Smooth muscle cell (in vitro differentiated cells): ENCODE measurements around the gene IDH2. TPM values are rescaled to one million over a fixed set of nuclear protein-coding genes. Genes with fewer than 3 reads are reported as not detected.

Experiments used
- DNase-seq: peaks from one replicate; lab custom pipeline; 2025; ENCODE audit not compliant: unreplicated experiment; lab: John Stamatoyannopoulos, UW
- H2AFZ ChIP-seq: fragments of 200-600 bp; sonication (generic); 2 replicates; pipeline ENCODE4 v1.6.0; 2016; ENCODE audit warnings: antibody characterized with exemption, low read depth, mild to moderate bottlenecking
- H3F3A ChIP-seq: fragments of 200-600 bp; sonication (generic); 2 replicates; pipeline ENCODE4 v1.6.0; 2017; ENCODE audit warnings: antibody characterized with exemption, low read depth
- H3K27ac ChIP-seq: fragments of 200-600 bp; sonication (generic); 2 replicates; pipeline ENCODE4 v1.5.1; 2016; ENCODE audit warnings: low read depth, mild to moderate bottlenecking
- H3K27me3 ChIP-seq: fragments of 200-600 bp; sonication (generic); 2 replicates; pipeline ENCODE4 v1.6.1; 2016; ENCODE audit warnings: low read depth, mild to moderate bottlenecking
- H3K36me3 ChIP-seq: fragments of 200-600 bp; sonication (generic); 2 replicates; pipeline ENCODE4 v1.5.1; 2016; ENCODE audit warnings: low read depth
- H3K4me1 ChIP-seq: fragments of 200-600 bp; sonication (generic); 2 replicates; pipeline ENCODE4 v1.5.1; 2016; ENCODE audit warnings: low read depth
- H3K4me2 ChIP-seq: fragments of 200-600 bp; sonication (generic); 2 replicates; pipeline ENCODE4 v1.6.0; 2016; ENCODE audit warnings: mild to moderate bottlenecking
- H3K4me3 ChIP-seq: fragments of 200-600 bp; sonication (generic); 2 replicates; pipeline ENCODE4 v1.5.1; 2016; ENCODE audit warnings: mild to moderate bottlenecking
- H3K79me2 ChIP-seq: fragments of 200-600 bp; sonication (generic); 2 replicates; pipeline ENCODE4 v1.6.0; 2016; ENCODE audit warnings: low read depth, mild to moderate bottlenecking
- H3K9ac ChIP-seq: fragments of 200-600 bp; sonication (generic); 2 replicates; pipeline ENCODE4 v1.6.0; 2016; ENCODE audit warnings: low read depth
- H3K9me3 ChIP-seq: fragments of 200-600 bp; sonication (generic); replicated peaks from 2 replicates; pipeline ENCODE4 v1.5.1; 2016; ENCODE audit warnings: low read depth
- H4K20me1 ChIP-seq: fragments of 200-600 bp; sonication (generic); 2 replicates; pipeline ENCODE4 v1.6.0; 2016; ENCODE audit warnings: low read depth
- WGBS: methylation state at CpG from one replicate; pipeline ENCODE4 v1.1.7; 2016; ENCODE audit warnings: low lambda C conversion rate; 5-methylcytosine and 5-hydroxymethylcytosine counted together
- polyA plus RNA-seq: library from polyadenylated mRNA; unstranded; fragments of >200 nt; fragmentation: Nextera tagmentation; extraction: Ambion mirVana; gene quantifications from 2 replicates; pipeline ENCODE4 v1.2.1, GENCODE V29; 2016
- total RNA-seq: library from RNA; depleted of rRNA; stranded (reverse); fragments of >200 nt; gene quantifications from 2 replicates; pipeline ENCODE4 v1.2.3, GENCODE V29; 2014
- TF ChIP-seq, protein P1 (sequence below): fragments of 200-600 bp; sonication (generic); IDR thresholded peaks from 2 replicates; pipeline ENCODE4 v1.5.1; 2017; ENCODE audit warnings: borderline replicate concordance, mild to moderate bottlenecking, antibody characterized with exemption; ENCODE audit not compliant: insufficient read depth, poor library complexity, severe bottlenecking

Gene IDH2
- total and polyA plus RNA-seq, 2 experiments from 2014 or later = 67.9 to 278 TPM

DNA sequence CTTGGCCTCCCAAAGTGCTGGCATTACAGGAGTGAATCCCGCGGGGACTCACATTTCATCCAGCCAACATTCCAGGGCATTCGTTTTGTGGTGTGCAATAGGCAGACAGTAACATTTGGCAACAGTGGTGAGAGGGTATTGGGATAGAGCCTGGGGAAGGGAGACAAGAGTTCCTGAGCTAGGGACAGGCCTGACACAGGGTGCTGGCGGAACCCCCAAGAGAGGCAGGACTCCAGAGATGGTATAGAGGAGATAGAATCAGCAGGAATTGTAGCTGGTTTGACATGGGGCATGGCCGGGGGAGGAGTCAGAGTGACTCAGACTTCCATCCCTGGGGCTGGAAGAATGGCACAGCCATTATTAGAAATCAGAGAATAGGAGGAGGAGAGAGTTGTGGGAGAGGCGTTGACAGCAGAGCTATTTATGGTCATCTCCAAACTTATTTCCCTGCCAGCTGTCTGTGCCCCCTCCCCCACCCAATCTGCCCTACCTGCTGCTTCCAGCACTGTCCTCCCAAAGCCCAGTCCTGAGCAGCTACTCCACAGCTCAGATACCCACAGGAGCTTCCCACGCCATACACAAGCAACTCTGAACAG, 4.4 kb upstream of the IDH2 start:
- Histone ChIP-seq H3K4me1 (peaks cover 9% of the 10 kb centered on the region), H3K4me3 (no peak overlapping the region), H3K27me3 (no peaks in the 10 kb centered on the region), H3K9ac (no peak overlapping the region), H4K20me1 (no peaks in the 10 kb centered on the region), H3K27ac (no peak overlapping the region), H3K79me2 (peaks cover 11% of the 10 kb centered on the region), H3K9me3 (no peaks in the 10 kb centered on the region), H2AFZ (peak overlapping the region; percentile 18), H3K36me3 (no peaks in the 10 kb centered on the region), H3K4me2 (peak overlapping the region; percentile 44), H3F3A (no peaks in the 10 kb centered on the region)
- TF ChIP-seq, protein P1, sequence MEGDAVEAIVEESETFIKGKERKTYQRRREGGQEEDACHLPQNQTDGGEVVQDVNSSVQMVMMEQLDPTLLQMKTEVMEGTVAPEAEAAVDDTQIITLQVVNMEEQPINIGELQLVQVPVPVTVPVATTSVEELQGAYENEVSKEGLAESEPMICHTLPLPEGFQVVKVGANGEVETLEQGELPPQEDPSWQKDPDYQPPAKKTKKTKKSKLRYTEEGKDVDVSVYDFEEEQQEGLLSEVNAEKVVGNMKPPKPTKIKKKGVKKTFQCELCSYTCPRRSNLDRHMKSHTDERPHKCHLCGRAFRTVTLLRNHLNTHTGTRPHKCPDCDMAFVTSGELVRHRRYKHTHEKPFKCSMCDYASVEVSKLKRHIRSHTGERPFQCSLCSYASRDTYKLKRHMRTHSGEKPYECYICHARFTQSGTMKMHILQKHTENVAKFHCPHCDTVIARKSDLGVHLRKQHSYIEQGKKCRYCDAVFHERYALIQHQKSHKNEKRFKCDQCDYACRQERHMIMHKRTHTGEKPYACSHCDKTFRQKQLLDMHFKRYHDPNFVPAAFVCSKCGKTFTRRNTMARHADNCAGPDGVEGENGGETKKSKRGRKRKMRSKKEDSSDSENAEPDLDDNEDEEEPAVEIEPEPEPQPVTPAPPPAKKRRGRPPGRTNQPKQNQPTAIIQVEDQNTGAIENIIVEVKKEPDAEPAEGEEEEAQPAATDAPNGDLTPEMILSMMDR = no peak
- WGBS = 41% methylated on average over 7 of the region's 7 CpGs
- no peak for DNase-seq

DNA sequence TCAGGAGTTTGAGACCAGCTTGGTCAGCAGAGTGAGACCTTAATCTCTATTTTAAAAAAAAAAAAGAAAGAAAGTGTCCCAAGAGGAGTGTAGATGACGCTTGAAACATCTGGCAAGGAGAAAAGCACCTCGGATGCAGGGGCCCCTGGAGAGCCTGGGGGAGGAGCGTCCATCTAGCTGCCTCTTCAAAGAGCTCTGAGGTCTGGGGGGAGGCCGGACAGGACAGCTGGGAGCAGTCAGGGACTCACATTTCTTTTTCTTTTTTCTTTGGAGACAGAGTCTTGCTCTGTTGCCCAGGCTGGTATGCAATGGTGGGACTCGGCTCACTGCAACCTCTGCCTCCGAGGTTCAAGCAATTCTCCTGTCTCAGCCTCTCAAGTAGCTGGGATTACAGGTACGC, 3.3 kb upstream of the IDH2 start:
- peaks cover under 1% of the 10 kb centered on the region for H4K20me1 ChIP-seq
- no peaks in the 10 kb centered on the region for H3K9me3 ChIP-seq
- H3K27me3 ChIP-seq = no peaks in the 10 kb centered on the region
- no peak for DNase-seq
- H3K4me3 ChIP-seq = no peak overlapping the region
- H3F3A ChIP-seq = no peaks in the 10 kb centered on the region
- H3K4me1 ChIP-seq = peaks cover 19% of the 10 kb centered on the region
- no peak overlapping the region for H2AFZ ChIP-seq
- TF ChIP-seq, protein P1 = no peak
- H3K4me2 ChIP-seq = no peak overlapping the region
- no peak overlapping the region for H3K27ac ChIP-seq
- H3K9ac ChIP-seq = no peak overlapping the region
- peaks cover 22% of the 10 kb centered on the region for H3K79me2 ChIP-seq
- no peaks in the 10 kb centered on the region for H3K36me3 ChIP-seq
- WGBS = 90% methylated on average over 7 of the region's 7 CpGs

GRCh38 chr15:90104551-90104950, 2.3 kb upstream of the IDH2 start:
- H3K27me3 ChIP-seq = no peaks in the 10 kb centered on the region
- no peaks in the 10 kb centered on the region for H3K36me3 ChIP-seq
- TF ChIP-seq, protein P1 = no peak
- H3K4me2 ChIP-seq = no peak overlapping the region
- WGBS = 66% methylated on average over 4 of the region's 4 CpGs
- H4K20me1 ChIP-seq = peaks cover 10% of the 10 kb centered on the region
- H3K9me3 ChIP-seq = no peaks in the 10 kb centered on the region
- DNase-seq = no peak
- H3K27ac ChIP-seq = no peak overlapping the region
- no peak overlapping the region for H3K9ac ChIP-seq
- H3K79me2 ChIP-seq = peaks cover 26% of the 10 kb centered on the region
- H3F3A ChIP-seq = peaks cover 6% of the 10 kb centered on the region
- peaks cover 22% of the 10 kb centered on the region for H3K4me1 ChIP-seq
- H3K4me3 ChIP-seq = no peak overlapping the region
- no peak overlapping the region for H2AFZ ChIP-seq

DNA sequence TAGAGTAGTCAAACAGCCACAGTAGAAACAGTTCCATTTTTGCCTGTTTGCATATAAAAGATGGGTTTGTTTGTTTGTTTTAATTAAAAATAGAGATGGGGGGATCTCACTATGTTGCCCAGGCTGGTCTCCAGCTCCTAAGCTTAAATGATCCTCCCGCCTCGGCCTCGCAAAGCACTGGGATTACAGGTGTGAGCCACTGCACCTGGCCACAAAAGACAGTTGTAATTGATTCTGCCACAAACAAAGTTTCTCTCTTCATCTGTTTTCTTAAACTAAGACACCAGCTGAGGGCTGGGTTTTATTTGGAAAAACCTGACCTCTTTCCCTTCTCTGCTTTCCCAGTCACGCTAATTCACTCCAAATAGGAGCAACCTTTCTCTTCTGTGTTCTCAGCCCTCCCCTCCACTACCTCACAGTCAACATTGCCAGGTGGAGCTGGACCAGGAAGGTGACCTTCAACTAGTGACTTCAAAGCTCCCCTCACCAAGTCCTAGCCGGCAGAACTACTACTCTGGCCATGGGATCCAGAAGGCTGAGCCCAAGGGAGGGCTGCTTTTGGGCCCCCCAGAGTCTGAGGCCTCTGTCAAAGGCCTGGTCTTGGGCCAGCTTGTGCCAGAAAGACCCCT, 1.5 kb upstream of the IDH2 start:
- Histone ChIP-seq H4K20me1 (peaks cover 17% of the 10 kb centered on the region), H3K4me1 (peaks cover 22% of the 10 kb centered on the region), H3K27me3 (no peaks in the 10 kb centered on the region), H3K27ac (no peak overlapping the region), H3K79me2 (peaks cover 29% of the 10 kb centered on the region), H2AFZ (no peak overlapping the region), H3K36me3 (no peaks in the 10 kb centered on the region), H3F3A (peaks cover 8% of the 10 kb centered on the region), H3K4me2 (no peak overlapping the region), H3K9ac (no peak overlapping the region), H3K9me3 (no peaks in the 10 kb centered on the region), H3K4me3 (no peak overlapping the region)
- TF ChIP-seq, protein P1 = no peak
- no peak for DNase-seq
- 94% methylated on average over 5 of the region's 5 CpGs for WGBS
